Prostate gland (tissue), 2 donors: ENCODE data around the gene DNMT3B.

Experiments used
- CTCF ChIP-seq, 4 experiments: fragments of 200-600 bp in 2 of 4; fragments of 450-650 bp in 2 of 4; sonication (generic) in 2 of 4; IDR thresholded peaks; 1 replicate in 3 of 4; 2 replicates in 1 of 4; pipeline ENCODE4 v1.5.1; 2016 to 2019; ENCODE audit warnings: antibody characterized with exemption in 4 of 4, mild to moderate bottlenecking in 2 of 4, moderate library complexity in 2 of 4
- POLR2A ChIP-seq: fragments of 450-650 bp; IDR thresholded peaks from one replicate; pipeline ENCODE4 v1.6.1; 2016; ENCODE audit warnings: antibody characterized with exemption, mild to moderate bottlenecking

- TF ChIP-seq POLR2A = no peak
- TF ChIP-seq CTCF (IDR thresholded peaks at IDR 0.05) = no peak
Measured at GRCh38 chr20:32742322-32743236, 19.6 kb upstream of the DNMT3B start.
